B cell (primary cell): ENCODE results near the gene QKI.

Source experiments
- EZH2 ChIP-seq: IDR thresholded peaks from 2 replicates; pipeline ENCODE4 v1.6.1; 2012; ENCODE audit warnings: borderline replicate concordance, low read depth, mild to moderate bottlenecking, moderate library complexity, low read length; ENCODE audit not compliant: insufficient read depth, poor library complexity, severe bottlenecking
- TF ChIP-seq, protein P1 (sequence below): fragments of 200-600 bp; IDR thresholded peaks from one replicate; pipeline ENCODE4 v1.8.0; 2022; ENCODE audit warnings: antibody characterized with exemption, mild to moderate bottlenecking

DNA sequence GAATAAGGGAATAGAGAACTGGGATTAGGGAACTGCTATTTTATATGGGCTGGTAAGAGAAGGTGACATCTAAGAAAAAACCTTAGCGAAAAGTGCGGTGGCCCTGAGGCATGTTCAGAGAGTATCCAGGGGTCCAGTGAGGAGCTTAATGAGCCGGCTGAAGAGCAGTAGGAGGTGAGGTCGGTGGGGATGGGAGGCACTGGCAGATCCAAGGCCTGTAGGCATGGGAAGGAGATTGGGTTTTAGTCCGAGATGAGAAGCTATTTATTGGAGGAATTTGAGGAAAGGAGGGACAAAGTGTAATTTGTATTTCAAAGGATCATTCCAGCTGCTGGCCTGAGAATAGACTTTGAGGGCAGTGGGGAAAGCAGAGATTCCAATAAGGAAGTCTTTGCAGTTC, 123.8 kb downstream of the QKI start:
- TF ChIP-seq, protein P1, sequence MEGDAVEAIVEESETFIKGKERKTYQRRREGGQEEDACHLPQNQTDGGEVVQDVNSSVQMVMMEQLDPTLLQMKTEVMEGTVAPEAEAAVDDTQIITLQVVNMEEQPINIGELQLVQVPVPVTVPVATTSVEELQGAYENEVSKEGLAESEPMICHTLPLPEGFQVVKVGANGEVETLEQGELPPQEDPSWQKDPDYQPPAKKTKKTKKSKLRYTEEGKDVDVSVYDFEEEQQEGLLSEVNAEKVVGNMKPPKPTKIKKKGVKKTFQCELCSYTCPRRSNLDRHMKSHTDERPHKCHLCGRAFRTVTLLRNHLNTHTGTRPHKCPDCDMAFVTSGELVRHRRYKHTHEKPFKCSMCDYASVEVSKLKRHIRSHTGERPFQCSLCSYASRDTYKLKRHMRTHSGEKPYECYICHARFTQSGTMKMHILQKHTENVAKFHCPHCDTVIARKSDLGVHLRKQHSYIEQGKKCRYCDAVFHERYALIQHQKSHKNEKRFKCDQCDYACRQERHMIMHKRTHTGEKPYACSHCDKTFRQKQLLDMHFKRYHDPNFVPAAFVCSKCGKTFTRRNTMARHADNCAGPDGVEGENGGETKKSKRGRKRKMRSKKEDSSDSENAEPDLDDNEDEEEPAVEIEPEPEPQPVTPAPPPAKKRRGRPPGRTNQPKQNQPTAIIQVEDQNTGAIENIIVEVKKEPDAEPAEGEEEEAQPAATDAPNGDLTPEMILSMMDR = no peak
- no peak for TF ChIP-seq EZH2
